ENCODE results near the gene SERPINE1.
"Not testable (repeated sequence)": the region's sequence is repeated elsewhere in the genome, so short reads cannot be mapped to it uniquely, and the experiment has no call there.

SERPINE1 gene

DNA sequence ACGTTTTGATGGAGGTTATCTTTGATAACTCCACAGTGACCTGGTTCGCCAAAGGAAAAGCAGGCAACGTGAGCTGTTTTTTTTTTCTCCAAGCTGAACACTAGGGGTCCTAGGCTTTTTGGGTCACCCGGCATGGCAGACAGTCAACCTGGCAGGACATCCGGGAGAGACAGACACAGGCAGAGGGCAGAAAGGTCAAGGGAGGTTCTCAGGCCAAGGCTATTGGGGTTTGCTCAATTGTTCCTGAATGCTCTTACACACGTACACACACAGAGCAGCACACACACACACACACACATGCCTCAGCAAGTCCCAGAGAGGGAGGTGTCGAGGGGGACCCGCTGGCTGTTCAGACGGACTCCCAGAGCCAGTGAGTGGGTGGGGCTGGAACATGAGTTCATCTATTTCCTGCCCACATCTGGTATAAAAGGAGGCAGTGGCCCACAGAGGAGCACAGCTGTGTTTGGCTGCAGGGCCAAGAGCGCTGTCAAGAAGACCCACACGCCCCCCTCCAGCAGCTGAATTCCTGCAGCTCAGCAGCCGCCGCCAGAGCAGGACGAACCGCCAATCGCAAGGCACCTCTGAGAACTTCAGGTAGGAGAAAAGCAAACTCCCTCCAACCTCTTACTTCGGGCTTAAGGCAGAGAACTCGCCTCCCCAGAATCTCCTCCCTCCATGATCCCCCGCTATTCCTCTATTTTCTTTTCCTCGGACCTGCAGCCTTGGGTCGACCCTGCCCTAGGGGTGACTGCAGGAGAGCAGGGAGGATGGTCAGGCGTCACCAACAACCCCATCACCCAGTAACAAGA lies at the start of gene SERPINE1:
Gene SERPINE1, plus strand, starts transcription at position 454 of the 809 bp plus-strand sequence. CDS start 1,290 bp downstream, outside the sequence.
- no peaks in the 10 kb centered on the region for H3K9me3 Mint-ChIP-seq
- peaks cover 91% of the 10 kb centered on the region for H3K27me3 Mint-ChIP-seq
- peaks cover 61% of the 10 kb centered on the region for H3K4me1 Mint-ChIP-seq
- H3K4me3 Mint-ChIP-seq, result peak within 1 kb of the TSS; percentile 63 to 77
- DNase-seq (peak; percentile 54 to 64), ATAC-seq (peak; percentile 86)
- H3K27ac Mint-ChIP-seq, result peak within 1 kb of the TSS in 1 of 2 donors; percentile 36

DNA sequence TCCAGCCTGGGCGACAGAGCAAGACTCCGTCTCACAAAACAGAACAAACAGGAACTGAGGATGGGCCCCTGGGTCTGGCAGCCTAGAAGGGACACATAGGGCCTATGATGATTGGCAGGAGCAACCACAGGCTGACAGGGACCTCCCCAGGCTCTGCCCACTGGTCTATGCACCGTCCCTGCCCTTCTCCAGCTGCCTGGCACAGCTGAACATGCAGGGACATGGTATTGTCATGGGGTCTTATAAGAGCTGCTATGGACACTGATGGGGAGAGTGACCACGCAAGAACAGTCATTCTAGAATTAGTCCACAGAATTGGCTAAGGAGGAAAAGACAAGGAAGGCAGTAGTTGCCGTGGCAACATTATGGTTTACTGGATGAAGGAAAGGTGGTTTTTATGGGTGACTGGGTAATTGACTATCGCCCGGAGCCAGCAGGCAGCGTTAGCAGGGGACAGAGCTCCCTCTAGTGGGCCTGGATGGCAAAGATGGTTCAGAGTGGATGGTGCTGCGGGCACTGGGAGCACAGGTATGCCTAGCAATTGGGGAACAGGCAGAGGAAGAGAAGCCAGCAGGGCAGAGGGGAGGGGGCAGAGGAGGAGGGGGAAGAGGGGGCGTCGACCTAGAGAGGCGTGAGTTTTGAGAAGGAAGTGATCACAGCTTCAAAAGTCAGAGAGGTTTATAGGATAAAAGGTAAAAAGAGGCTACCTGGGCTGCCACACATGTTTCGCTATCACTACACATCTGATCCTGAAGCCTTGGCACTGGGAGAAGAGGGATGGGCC lies 49.4 kb upstream of the SERPINE1 start:
- ATAC-seq (peak; percentile 99), DNase-seq (peak; percentile 83 to 84)
- Mint-ChIP-seq H3K4me3 (no peak overlapping the region), H3K27me3 (peaks cover 13% of the 10 kb centered on the region), H3K9me3 (no peaks in the 10 kb centered on the region), H3K27ac (no peak overlapping the region), H3K4me1 (no peaks in the 10 kb centered on the region)

DNA sequence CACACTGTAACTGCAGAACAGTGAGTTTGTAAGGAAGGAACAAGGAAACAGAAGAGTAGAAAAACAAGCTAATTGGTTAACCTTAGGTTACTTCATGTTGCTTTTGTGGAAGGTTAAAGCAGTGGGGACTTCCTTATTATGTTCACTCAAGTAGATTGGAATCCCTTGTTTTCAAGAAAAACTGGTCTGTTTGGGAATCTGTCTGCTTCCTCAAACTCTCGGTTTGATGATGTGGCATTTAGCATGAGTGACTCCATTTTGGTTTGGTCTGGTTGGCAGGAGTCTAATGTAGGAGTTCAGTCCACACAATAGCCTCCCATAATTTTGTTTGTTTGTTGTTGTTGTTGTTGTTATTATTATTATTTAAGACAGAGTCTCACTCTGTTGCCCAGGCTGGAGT lies 45.5 kb upstream of the SERPINE1 start:
- Mint-ChIP-seq H3K27ac (no peak overlapping the region), H3K4me3 (no peak overlapping the region), H3K9me3 (no peaks in the 10 kb centered on the region), H3K4me1 (peaks cover 18% of the 10 kb centered on the region), H3K27me3 (no peaks in the 10 kb centered on the region)
- no peak for DNase-seq
- no peak for ATAC-seq

DNA sequence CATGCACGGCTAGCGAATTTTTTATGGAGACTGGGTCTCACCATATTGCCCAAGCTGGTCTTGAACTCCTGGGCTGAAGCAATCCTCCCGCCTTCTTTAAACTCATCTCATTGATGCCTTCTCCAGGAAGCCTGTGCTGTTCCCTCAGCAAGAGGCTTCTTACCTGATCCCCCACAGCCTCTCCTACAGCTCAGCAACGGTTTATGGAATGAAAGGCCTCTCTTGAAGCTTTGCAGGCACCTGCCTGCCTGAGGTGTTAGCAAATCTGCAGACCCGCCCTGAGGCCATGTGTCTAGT lies 42.1 kb upstream of the SERPINE1 start:
- Mint-ChIP-seq H3K27me3 (no peaks in the 10 kb centered on the region), H3K4me1 (peaks cover 44% of the 10 kb centered on the region), H3K9me3 (no peaks in the 10 kb centered on the region), H3K27ac (peak overlapping the region; percentile 100), H3K4me3 (peak overlapping the region; percentile 98)
- DNase-seq (no peak), ATAC-seq (no peak)

DNA sequence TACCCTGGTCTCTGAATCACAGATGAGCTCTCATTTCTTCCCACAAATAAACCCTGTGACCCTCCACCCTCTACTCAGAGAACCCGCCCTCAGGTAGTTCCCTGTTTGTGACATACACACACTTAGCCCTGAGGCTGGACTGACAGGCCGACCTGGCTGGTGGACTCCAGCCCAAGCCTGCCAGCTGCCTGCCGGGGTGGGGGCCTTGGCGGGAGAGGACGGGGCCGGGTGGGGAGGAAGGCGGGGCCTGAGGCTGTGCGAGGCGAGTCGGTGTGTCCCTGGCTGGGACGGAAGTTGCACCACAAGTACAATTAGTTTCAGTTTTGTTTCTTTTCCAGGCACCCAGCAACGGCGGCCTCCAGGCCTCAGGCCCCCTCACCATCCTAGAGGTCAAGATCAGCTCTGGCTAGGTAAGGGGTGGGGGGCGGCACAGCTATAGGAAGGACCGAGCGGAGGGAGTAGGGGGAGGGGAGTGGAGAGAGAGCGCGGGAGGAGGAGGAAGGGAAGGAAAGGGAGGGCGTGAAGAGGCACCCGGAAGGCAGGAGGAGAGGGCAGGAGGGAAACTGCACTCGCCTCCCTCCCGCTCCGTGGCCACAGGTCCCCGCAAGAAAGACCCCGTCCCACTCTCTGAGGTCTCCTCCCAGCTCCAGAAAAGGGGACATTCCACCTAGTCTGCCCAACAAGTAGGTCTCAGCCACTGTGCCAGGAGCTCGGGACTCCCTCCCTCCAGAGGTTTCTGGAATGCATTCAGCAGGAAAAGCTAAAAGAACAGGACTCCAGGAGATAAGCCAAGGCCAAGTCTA lies 41.5 kb upstream of the SERPINE1 start, which contains the start of gene TRIM56:
Gene TRIM56, plus strand, starts transcription at position 320 of the 803 bp plus-strand sequence. CDS start 1,832 bp downstream, outside the sequence.
- DNase-seq, result peak; percentile 71 to 81
- no peaks in the 10 kb centered on the region for H3K27me3 Mint-ChIP-seq
- peak; percentile 92 for ATAC-seq

DNA sequence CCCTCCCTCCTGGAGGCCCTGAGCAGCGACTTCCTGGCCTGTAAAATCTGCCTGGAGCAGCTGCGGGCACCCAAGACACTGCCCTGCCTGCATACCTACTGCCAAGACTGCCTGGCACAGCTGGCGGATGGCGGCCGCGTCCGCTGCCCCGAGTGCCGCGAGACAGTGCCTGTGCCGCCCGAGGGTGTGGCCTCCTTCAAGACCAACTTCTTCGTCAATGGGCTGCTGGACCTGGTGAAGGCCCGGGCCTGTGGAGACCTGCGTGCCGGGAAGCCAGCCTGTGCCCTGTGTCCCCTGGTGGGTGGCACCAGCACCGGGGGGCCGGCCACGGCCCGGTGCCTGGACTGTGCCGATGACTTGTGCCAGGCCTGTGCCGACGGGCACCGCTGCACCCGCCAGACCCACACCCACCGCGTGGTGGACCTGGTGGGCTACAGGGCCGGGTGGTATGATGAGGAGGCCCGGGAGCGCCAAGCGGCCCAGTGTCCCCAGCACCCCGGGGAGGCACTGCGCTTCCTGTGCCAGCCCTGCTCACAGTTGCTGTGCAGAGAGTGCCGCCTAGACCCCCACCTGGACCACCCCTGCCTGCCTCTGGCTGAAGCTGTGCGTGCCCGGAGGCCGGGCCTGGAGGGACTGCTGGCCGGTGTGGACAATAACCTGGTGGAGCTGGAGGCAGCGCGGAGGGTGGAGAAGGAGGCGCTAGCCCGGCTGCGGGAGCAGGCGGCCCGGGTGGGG lies 39.4 kb upstream of the SERPINE1 start:
- Mint-ChIP-seq H3K27me3 (no peaks in the 10 kb centered on the region), H3K4me1 (peaks cover 51% of the 10 kb centered on the region), H3K9me3 (no peaks in the 10 kb centered on the region), H3K27ac (no peak overlapping the region), H3K4me3 (peak overlapping the region; percentile 98)
- DNase-seq (no peak), ATAC-seq (no peak)

More for the DNA sequence above, 41.5 kb upstream of the SERPINE1 start, which contains the start of gene TRIM56:
- Mint-ChIP-seq H3K4me1 (peaks cover 46% of the 10 kb centered on the region), H3K27ac (peak within 1 kb of the TSS; percentile 100), H3K9me3 (no peaks in the 10 kb centered on the region), H3K4me3 (peak within 1 kb of the TSS; percentile 98)

DNA sequence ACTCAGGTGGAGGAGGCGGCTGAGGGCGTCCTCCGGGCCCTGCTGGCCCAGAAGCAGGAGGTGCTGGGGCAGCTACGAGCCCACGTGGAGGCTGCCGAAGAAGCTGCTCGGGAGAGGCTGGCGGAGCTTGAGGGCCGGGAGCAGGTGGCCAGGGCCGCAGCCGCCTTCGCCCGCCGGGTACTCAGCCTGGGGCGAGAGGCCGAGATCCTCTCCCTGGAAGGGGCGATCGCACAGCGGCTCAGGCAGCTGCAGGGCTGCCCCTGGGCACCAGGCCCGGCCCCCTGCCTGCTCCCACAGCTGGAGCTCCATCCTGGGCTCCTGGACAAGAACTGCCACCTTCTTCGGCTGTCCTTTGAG lies 38.9 kb upstream of the SERPINE1 start:
- Mint-ChIP-seq H3K4me3 (no peak overlapping the region), H3K4me1 (peaks cover 51% of the 10 kb centered on the region), H3K27me3 (no peaks in the 10 kb centered on the region), H3K9me3 (no peaks in the 10 kb centered on the region), H3K27ac (peak overlapping the region in 1 of 2 donors; percentile 52)
- DNase-seq (no peak), ATAC-seq (no peak)

DNA sequence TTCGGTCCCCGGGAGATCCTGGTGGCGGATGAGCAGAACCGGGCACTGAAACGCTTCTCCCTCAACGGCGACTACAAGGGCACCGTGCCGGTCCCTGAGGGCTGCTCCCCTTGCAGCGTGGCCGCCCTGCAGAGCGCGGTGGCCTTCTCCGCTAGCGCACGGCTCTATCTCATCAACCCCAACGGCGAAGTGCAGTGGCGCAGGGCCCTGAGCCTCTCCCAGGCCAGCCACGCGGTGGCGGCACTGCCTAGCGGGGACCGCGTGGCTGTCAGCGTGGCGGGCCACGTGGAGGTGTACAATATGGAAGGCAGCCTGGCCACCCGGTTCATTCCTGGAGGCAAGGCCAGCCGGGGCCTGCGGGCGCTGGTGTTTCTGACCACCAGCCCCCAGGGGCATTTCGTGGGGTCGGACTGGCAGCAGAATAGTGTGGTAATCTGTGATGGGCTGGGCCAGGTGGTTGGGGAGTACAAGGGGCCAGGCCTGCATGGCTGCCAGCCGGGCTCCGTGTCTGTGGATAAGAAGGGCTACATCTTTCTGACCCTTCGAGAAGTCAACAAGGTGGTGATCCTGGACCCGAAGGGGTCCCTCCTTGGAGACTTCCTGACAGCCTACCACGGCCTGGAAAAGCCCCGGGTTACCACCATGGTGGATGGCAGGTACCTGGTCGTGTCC lies 37.9 kb upstream of the SERPINE1 start:
- DNase-seq (no peak), ATAC-seq (no peak)
- Mint-ChIP-seq H3K4me3 (peak overlapping the region; percentile 33 to 55), H3K27me3 (no peaks in the 10 kb centered on the region), H3K27ac (peak overlapping the region; percentile 37 to 78), H3K4me1 (peaks cover 51% of the 10 kb centered on the region), H3K9me3 (no peaks in the 10 kb centered on the region)

DNA sequence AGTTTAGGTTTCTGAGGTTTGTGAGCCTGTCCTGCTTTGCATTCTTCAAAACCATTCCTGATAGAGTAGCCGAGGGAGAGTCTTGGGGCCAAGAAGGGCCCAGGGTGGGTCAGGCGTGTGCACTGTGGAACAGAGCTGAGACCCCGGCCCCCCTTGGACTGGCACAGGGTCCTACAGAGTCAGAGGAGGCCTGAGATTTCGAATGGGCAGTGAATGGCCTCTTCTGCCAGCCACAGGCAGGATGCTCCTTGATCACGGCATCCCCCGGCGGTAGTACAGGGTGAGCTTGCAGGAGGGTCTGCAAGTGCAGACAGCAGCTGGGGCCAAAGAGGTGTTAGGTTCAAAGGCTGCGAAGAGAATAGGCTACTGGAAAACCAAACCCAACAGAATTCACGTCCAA lies 37.0 kb upstream of the SERPINE1 start:
- ATAC-seq (no peak), DNase-seq (no peak)
- H3K9me3 Mint-ChIP-seq, result no peaks in the 10 kb centered on the region
- peaks cover 46% of the 10 kb centered on the region for H3K4me1 Mint-ChIP-seq
- H3K27me3 Mint-ChIP-seq, result no peaks in the 10 kb centered on the region
- peak overlapping the region in 1 of 2 donors; percentile 33 for H3K4me3 Mint-ChIP-seq
- H3K27ac Mint-ChIP-seq, result no peak overlapping the region

DNA sequence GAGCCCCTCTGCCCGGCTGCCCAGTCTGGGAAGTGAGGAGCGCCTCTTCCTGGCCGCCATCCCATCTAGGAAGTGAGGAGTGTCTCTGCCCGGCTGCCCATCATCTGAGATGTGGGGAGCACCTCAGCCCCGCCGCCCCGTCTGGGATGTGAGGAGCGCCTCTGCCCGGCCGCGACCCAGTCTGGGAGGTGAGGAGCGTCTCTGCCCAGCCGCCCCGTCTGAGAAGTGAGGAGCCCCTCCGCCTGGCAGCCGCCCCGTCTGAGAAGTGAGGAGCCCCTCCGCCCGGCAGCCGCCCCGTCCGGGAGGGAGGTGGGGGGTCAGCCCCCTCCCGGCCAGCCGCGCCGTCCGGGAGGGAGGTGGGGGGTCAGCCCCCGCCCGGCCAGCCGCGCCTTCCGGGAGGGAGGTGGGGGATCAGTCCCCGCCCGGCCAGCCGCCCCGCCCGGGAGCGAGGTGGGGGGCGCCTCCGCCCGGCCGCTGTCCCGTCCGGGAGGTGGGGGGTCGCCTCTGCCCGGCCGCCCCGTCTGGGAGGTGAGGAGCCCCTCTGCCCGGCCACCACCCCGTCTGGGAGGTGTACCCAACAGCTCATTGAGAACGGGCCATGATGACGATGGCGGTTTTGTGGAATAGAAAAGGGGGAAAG lies 34.5 kb upstream of the SERPINE1 start:
- not testable (repeated sequence) for H3K27me3 Mint-ChIP-seq, H3K27ac Mint-ChIP-seq, H3K4me3 Mint-ChIP-seq, H3K9me3 Mint-ChIP-seq, ATAC-seq, DNase-seq
- peaks cover 24% of the 10 kb centered on the region for H3K4me1 Mint-ChIP-seq

DNA sequence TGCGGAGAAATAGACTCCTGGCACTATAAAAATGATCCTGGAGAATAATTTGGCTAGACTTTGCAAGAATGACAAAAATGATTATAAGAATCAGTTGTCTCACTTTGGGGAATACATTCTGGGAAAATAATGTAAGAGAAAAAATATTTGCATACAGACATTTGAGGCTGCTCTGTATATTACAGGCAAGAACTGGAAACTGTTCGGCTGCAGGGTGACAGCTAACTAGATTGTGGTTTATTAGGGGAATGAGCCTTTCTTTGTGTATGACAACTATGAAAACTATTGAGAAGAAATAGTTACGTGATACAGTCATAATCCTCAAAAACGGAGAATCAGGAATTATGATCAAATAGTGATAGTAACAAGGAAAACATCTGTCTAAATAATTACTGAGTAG lies 33.0 kb upstream of the SERPINE1 start:
- DNase-seq, result no peak
- ATAC-seq, result no peak
- H3K4me3 Mint-ChIP-seq, result no peak overlapping the region
- H3K27me3 Mint-ChIP-seq, result no peaks in the 10 kb centered on the region
- H3K27ac Mint-ChIP-seq, result no peak overlapping the region
- no peaks in the 10 kb centered on the region for H3K9me3 Mint-ChIP-seq
- peaks cover 16% of the 10 kb centered on the region for H3K4me1 Mint-ChIP-seq

DNA sequence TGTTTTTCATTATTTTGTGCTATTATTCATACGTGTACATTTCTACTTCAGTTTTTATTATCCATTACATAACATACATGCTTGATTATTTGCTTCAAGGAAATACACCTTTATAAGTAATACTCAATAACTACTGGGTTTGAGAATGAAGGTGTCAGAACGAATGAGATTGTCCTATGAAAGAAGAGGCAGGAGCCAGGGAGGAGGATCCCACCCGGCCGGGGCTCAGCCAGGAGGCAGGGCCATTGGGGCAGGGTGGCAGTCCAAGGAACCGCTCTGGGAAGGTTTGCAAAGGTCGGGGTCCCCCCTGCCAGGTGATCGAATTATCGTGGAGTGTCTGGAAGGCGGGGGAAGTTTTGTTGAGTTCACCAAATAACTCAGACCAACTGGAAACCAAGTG lies 32.5 kb upstream of the SERPINE1 start:
- no peak for ATAC-seq
- Mint-ChIP-seq H3K27ac (no peak overlapping the region), H3K27me3 (peaks cover 4% of the 10 kb centered on the region), H3K9me3 (no peaks in the 10 kb centered on the region), H3K4me1 (peaks cover 14% of the 10 kb centered on the region), H3K4me3 (no peak overlapping the region)
- DNase-seq, result no peak

DNA sequence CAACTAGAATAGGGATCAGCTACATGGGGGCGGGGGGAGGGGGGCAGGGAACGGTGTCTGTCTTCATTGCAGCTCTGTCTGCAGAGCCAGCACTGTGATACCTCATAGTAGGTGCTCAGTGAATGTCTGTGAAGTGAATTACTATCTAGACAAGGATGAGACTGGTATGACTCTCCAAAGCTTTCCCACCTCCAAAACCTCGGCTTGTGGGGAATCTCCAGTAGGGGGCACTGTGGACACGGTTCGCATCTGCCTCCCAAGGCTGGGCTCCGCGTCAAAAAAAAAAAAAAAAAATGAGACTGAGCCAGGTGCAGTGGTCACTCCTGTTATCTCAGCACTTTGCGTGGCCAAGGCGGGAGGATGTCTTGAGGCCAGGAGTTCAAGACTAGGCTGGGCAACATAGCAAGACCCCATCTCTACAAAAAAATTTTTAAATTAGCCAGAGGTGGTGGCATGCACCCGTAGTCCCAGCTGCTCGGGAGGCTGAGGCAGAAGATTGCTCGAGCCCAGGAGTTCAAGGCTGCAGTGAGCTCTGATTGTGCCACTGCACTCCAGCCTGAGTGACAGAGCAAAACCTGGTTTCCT lies 32.0 kb upstream of the SERPINE1 start:
- Mint-ChIP-seq H3K4me1 (peaks cover 14% of the 10 kb centered on the region), H3K9me3 (no peaks in the 10 kb centered on the region), H3K27me3 (peaks cover 9% of the 10 kb centered on the region), H3K4me3 (no peak overlapping the region), H3K27ac (peak overlapping the region in 1 of 2 donors; percentile 37)
- peak in 1 of 2 donors; percentile 28 for DNase-seq
- peak; percentile 43 for ATAC-seq

All from stimulated activated naive CD8-positive, alpha-beta T cell treated with anti-CD3 and anti-CD28 coated beads, Interleukin-15, amount 100 ng/mL, for 72 hours (primary cell).